PC-3 (cell line): ENCODE results near the gene LAMA2.

Source experiments
- EZH2 ChIP-seq: fragments of 300-600 bp; sonication (generic); IDR thresholded peaks from one replicate; pipeline ENCODE4 v1.6.1; 2017; ENCODE audit warnings: antibody characterized with exemption, mild to moderate bottlenecking, low read length; ENCODE audit not compliant: unreplicated experiment
- TF ChIP-seq, protein P1 (sequence below): fragments of 300-600 bp; sonication (generic); conservative IDR thresholded peaks from 2 replicates; pipeline ENCODE4 v1.5.1; 2017; ENCODE audit warnings: antibody characterized with exemption, low read depth, mild to moderate bottlenecking, low read length

DNA sequence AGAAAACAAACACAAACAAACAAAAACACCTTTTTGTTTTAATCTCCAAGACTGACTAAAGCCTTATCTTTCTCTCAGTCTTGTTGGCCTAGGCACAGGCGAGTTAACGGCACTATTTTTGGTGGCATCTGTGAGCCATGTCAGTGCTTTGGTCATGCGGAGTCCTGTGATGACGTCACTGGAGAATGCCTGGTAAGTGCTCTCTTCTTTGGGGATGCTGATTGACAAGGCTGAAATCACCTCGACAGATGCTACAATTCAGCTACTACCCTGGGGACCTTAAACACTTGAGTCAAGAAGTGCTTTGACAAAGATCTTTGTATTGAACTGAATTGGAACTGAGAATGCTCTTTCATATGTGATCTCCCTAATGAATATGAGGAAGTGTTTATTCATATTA lies 384.1 kb downstream of the LAMA2 start:
- no peak for TF ChIP-seq EZH2
- TF ChIP-seq, protein P1, sequence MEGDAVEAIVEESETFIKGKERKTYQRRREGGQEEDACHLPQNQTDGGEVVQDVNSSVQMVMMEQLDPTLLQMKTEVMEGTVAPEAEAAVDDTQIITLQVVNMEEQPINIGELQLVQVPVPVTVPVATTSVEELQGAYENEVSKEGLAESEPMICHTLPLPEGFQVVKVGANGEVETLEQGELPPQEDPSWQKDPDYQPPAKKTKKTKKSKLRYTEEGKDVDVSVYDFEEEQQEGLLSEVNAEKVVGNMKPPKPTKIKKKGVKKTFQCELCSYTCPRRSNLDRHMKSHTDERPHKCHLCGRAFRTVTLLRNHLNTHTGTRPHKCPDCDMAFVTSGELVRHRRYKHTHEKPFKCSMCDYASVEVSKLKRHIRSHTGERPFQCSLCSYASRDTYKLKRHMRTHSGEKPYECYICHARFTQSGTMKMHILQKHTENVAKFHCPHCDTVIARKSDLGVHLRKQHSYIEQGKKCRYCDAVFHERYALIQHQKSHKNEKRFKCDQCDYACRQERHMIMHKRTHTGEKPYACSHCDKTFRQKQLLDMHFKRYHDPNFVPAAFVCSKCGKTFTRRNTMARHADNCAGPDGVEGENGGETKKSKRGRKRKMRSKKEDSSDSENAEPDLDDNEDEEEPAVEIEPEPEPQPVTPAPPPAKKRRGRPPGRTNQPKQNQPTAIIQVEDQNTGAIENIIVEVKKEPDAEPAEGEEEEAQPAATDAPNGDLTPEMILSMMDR: no peak
